NCI-H1436 (cell line): Measurements from ENCODE around the gene RNASEH2B.

Source experiments
- DNase-seq: peaks from one replicate; lab custom pipeline; 2025; lab: John Stamatoyannopoulos, UW

Gene RNASEH2B

DNA sequence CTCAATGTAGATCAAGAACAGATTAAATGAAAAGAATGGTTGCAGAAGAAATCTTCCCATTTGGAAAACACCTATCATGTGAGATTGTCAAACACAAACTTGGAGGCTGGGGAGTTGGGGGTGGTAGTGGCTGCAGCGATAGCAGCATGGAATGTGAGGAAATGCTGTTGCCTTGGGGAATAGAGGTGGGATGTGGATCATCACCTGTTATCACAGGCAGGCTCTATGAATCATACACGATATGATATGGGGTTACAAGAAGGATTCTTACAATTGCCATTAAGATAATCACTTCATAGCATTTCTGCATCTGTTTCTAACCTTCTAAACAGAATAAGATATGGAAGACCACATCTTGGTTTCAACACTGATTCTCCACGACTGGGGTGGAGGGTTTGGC lies 88.7 kb downstream of the RNASEH2B start:
- DNase-seq = no peak

- DNase-seq = no peak
Measured at GRCh38 chr13:50999641-51000040, 90.0 kb downstream of the RNASEH2B start.

GRCh38 chr13:51000061-51000460 lies 90.5 kb downstream of the RNASEH2B start:
- DNase-seq = no peak

DNA sequence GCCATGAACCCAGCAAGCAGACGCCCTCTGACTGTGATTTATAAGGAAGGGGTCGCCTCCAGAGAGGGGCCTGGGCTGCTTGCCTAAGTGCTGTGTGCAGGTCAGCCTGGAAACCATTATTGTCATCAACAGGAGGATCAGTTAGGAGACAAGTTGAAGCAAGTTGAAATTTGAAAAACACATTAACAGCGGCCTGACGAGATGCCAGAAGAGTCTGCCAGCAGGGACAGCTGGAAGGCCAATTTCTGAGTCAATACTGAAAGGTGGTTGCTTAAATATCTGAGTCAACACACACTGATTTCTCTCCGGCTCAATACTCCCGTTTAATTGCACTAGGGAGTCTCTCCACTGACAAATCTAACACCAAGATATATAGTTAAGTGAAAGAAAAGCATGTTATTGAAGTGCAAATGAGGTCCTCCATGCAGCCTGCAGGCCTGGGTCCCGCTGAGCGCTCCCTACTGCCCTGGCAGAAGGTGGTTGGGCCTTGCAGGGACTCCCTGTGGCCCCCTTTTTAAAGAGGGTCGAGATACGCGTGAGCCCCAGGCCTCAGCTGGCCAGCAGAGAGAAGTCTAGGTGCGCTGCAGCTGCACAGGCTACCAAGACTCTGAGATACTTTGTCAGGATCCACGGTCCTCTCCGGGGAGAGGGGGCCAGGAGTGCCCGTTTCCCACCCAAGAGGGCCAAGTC lies 91.1 kb downstream of the RNASEH2B start:
- peak; percentile 22 for DNase-seq

DNA sequence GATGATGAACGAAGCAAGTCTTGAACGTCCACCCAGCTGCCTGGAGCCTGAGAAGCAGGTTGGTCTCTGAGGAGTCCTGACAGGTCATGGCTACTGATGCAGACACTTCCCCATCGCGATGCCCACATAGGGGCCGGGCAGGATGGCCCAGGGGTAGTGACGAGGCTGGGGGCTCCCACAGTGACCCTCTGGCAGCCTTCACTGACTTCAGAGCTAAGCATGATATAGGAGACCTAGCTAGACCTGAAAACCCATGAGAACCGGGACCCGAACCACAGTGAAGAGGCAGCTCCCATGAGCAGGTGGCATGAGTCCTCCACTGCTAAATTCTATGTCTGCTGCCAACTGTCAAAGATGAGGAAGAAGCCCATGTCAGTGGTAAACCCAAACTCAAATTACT lies 91.7 kb downstream of the RNASEH2B start:
- DNase-seq = no peak

GRCh38 chr13:51002736-51003135 lies 93.1 kb downstream of the RNASEH2B start:
- no peak for DNase-seq

- DNase-seq = no peak
Measured at GRCh38 chr13:51003642-51004041, 94.1 kb downstream of the RNASEH2B start.

GRCh38 chr13:51004111-51004865 lies 94.7 kb downstream of the RNASEH2B start:
- DNase-seq = no peak

GRCh38 chr13:51004918-51005460 lies 95.4 kb downstream of the RNASEH2B start:
- no peak for DNase-seq

DNA sequence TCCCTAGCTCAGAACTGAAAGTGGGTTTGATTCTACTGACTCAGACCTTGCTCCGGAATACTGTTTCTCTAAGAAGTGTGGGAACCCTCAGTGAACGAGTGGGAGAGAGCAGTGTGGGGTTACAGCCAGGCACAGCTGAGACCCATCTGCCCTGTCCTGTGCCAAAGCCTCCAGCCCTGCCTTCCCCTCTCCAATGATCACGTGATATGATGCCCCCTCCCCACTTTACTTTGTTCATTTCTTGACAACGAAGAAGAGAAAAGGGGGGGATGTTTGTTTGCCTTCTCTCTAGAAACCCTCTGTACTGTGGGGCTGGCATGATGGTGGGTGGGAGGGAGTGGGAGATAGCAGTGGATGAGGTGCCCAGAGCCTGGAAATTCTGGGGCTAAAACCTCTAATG lies 96.0 kb downstream of the RNASEH2B start:
- DNase-seq = no peak
